Measurements from ENCODE around the gene TNRC18. TPM values are rescaled to one million over a fixed set of nuclear protein-coding genes. Genes with fewer than 3 reads are reported as not detected.

Gene TNRC18
- total and polyA plus RNA-seq, 2 donors (not counting 3 experiments of a cell fraction or from before 2014, with no cell fraction given) = 14.8 to 64.6 TPM

DNA sequence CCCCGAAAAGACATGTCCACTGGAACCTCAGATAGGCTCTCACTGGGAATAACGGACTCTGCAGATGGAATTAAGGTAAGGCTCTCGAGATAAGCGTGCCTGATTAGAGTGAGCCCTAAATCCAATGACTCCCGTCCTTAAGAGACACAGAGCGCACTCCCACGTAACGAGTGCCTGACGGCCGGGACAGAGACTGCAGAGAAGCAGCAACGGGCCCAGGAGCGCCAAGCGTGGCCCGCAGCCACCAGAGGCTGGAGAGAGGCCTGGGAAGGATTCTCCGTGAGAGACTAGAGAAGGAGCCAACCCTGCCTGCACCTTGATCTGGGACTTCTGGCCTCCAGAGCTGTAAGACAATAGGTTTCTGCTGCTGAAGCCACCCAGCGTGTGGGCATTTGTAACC, 20.0 kb upstream of the TNRC18 start:
- ChIA-PET POLR2A (no interaction called here), CTCF (interaction anchor here (1.5 kb wide), 1 partner anchor 11 kb away, joined by 7 read pairs; no protein-coding TSS in a partner anchor)
- H3K9me1 ChIP-seq (replicated peaks; ENCODE audit: control insufficient read depth, extremely low read depth, insufficient read depth, low read length) = no peaks in the 10 kb centered on the region
- dilution Hi-C loops (cut with MboI; ENCODE audit: extremely low pct_ligation_motif_present, low sequenced_read_pairs) = no loop called here
- no peak overlapping the region for H3K9ac ChIP-seq (replicated peaks; ENCODE audit: extremely low read depth, insufficient read depth, low read length)
- no peaks in the 10 kb centered on the region for H4K20me1 ChIP-seq (replicated peaks; ENCODE audit: control insufficient read depth, extremely low read depth, insufficient read depth, low read length)
- no peak overlapping the region for H3K27ac ChIP-seq (ENCODE audit: insufficient read depth, low read depth, low read length)
- intact Hi-C loops (cut with micrococcal nuclease) = no loop called here
- H3K4me2 ChIP-seq (ENCODE audit: insufficient read depth, low read length) = no peak overlapping the region
- TF ChIP-seq GATA2 (IDR thresholded peaks at IDR 0.05; ENCODE audit: insufficient read depth, insufficient read length, low read depth, low read length) (no peak), POLR2AphosphoS5 (IDR thresholded peaks at IDR 0.05; ENCODE audit: insufficient read depth, low read depth, low read length) (no peak), JUN (IDR thresholded peaks at IDR 0.05; ENCODE audit: borderline replicate concordance, insufficient read depth, insufficient read length, low read depth) (no peak), EZH2 (IDR thresholded peaks at IDR 0.05; ENCODE audit: borderline replicate concordance, low read depth, low read length, severe bottlenecking) (no peak), POLR2A (IDR thresholded peaks at IDR 0.05; ENCODE audit: low read depth, low read length) (no peak), FOS (IDR thresholded peaks at IDR 0.05; ENCODE audit: borderline replicate concordance, insufficient read depth, low read length) (no peak), CTCF (IDR thresholded peaks at IDR 0.05; ENCODE audit: extremely low read depth in 1 of 2, insufficient read depth in 1 of 2, low read depth in 1 of 2, low read length in 2 of 2) (no peak), MYC (IDR thresholded peaks at IDR 0.05; ENCODE audit: low read depth, low read length) (no peak), MAX (IDR thresholded peaks at IDR 0.05; ENCODE audit: insufficient read depth, insufficient read length) (no peak)
- no peaks in the 10 kb centered on the region for H3K36me3 ChIP-seq (ENCODE audit: control insufficient read depth in 2 of 2, extremely low read depth in 1 of 2, insufficient read depth in 2 of 2, low read length in 2 of 2)
- H3K9me3 ChIP-seq (replicated peaks; ENCODE audit: control insufficient read depth, insufficient read depth, low read length) = no peaks in the 10 kb centered on the region
- FAIRE-seq (no peak), DNase-seq (ENCODE audit: low read depth, low spot score) (no peak)
- BruUV-seq (replicated peaks) = no TSS peak
- no peak overlapping the region for H2AFZ ChIP-seq (ENCODE audit: low read depth, low read length)
- H3K4me3 ChIP-seq (replicated peaks in 1 of 3; ENCODE audit: insufficient read depth in 1 of 3, low read depth in 1 of 3, low read length in 3 of 3) = no peak overlapping the region
- no peaks in the 10 kb centered on the region for H3K4me1 ChIP-seq (ENCODE audit: control insufficient read depth, extremely low read depth, insufficient read depth, low read length)
- H3K27me3 ChIP-seq (ENCODE audit: control insufficient read depth in 2 of 2, insufficient read depth in 2 of 2, low read length in 2 of 2) = no peaks in the 10 kb centered on the region
- H3K79me2 ChIP-seq (ENCODE audit: control insufficient read depth, insufficient read depth, low read length) = no peaks in the 10 kb centered on the region
